AG04449 (cell line): ENCODE measurements around the gene USP7.

Experiments
- CTCF ChIA-PET: fragments of 350-600 bp; formaldehyde crosslinking; extraction: SDS; loops from one replicate; lab custom pipeline; 2021; ENCODE audit warnings: antibody characterized with exemption; lab: Yijun Ruan, JAX
- POLR2A ChIA-PET: fragments of 400-600, 350-600 bp; formaldehyde crosslinking; extraction: SDS; loops from one replicate; lab custom pipeline; 2020; ENCODE audit warnings: antibody characterized with exemption, inconsistent platforms; lab: Yijun Ruan, JAX
- DNase-seq: peaks from one replicate; pipeline ENCODE4 v3.0.0-alpha.2; 2010; ENCODE audit warnings: low read depth, low spot score
- H3K4me3 ChIP-seq: 2 replicates; pipeline ENCODE4 v1.5.1; 2011; ENCODE audit warnings: low read depth, mild to moderate bottlenecking, control low read depth, low read length
- TF ChIP-seq, protein P1 (sequence below): IDR thresholded peaks from one replicate; pipeline ENCODE4 v1.5.1; 2011; ENCODE audit warnings: mild to moderate bottlenecking, moderate library complexity, low read length, control low read depth, inconsistent platforms; ENCODE audit not compliant: insufficient read depth; ENCODE audit errors: missing control alignments

Gene USP7

DNA sequence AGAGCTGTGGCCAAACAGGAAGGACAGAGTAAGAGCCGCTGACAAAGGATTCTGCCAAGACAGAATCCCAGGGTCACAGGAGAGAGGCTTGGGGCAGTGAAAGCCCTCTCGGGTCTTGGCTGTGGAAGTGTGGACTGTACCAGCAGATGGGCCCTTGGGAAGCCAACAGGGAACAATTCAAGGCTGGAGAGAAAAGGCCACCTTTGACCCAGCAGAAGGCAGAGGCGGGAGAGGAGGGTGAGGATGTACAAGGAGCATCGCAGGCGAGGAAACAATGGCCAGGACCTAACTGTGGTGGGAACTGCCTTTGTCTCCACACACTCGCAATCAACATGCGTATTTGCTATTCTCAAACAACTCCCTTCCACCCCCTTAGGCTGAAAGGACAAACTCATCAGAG is 110.6 kb downstream of the USP7 start:
- ChIA-PET POLR2A (no interaction called here), CTCF (interaction anchor here (0.7 to 1.1 kb wide), 2 partner anchors 27 to 282 kb away, joined by 3 to 4 read pairs; no protein-coding TSS in a partner anchor)
- TF ChIP-seq, protein P1, sequence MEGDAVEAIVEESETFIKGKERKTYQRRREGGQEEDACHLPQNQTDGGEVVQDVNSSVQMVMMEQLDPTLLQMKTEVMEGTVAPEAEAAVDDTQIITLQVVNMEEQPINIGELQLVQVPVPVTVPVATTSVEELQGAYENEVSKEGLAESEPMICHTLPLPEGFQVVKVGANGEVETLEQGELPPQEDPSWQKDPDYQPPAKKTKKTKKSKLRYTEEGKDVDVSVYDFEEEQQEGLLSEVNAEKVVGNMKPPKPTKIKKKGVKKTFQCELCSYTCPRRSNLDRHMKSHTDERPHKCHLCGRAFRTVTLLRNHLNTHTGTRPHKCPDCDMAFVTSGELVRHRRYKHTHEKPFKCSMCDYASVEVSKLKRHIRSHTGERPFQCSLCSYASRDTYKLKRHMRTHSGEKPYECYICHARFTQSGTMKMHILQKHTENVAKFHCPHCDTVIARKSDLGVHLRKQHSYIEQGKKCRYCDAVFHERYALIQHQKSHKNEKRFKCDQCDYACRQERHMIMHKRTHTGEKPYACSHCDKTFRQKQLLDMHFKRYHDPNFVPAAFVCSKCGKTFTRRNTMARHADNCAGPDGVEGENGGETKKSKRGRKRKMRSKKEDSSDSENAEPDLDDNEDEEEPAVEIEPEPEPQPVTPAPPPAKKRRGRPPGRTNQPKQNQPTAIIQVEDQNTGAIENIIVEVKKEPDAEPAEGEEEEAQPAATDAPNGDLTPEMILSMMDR, result no peak
- no peak overlapping the region for H3K4me3 ChIP-seq
- DNase-seq, result no peak

DNA sequence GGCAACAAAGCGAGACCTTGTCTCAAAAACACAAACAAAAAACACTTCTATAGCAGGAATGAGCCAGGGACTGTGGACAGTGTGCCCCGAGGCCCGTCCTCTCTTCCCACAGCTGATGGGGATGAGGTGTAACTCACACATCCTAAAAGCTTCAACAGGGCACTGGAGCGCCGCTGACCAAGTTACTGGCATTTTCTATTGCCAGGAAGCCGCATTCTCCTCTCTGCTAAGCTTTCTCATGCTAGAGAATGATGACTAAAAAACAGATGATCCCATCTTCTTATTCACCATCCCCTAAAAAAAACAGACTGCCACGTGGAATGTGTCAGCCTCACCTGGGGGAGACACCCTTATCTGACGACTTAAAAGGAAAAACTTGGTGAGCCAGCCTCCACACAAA is 111.2 kb downstream of the USP7 start:
- no peak for DNase-seq
- CTCF ChIA-PET, result interaction anchor here (1.1 kb wide), 1 partner anchor 282 kb away, joined by 3 read pairs; no protein-coding TSS in a partner anchor
- H3K4me3 ChIP-seq, result no peak overlapping the region
- TF ChIP-seq, protein P1, result no peak
- POLR2A ChIA-PET, result no interaction called here

DNA sequence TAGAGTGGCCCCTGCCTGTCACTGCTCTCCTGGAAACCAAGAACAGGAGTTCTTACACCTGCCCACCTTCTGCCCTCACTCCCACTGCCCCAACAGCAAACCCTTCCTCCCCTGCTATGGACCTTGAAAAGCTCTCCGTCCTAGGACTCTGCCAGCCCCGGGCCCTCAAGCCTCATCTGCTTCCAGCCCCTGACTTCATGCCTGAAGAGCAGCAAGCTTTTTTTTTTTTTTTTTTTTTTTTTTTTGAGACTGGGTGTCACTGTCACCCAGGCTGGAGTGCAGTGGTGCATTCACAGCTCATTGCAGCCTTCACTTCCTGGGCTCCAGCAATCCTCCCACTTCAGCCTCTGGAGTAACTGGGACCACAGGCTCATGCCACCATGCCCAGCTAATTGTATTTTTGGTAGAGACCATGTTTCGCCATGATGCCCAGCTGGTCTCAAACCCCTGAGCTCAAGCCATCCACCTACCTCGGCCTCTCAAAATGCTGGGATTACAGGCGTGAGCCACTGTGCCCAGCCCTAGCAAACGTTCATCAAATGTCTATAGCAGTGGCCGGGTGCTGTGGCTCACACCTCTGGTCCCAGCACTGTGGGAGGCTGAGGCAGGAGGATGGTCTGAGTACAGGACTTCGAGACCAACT is 111.8 kb downstream of the USP7 start:
- TF ChIP-seq, protein P1, result no peak
- ChIA-PET CTCF (interaction anchor here (1.0 kb wide), 1 partner anchor 29 kb away, joined by 5 read pairs; no protein-coding TSS in a partner anchor), POLR2A (interaction anchor here (0.6 to 0.8 kb wide), 2 partner anchors 17 to 21 kb away, joined by 3 read pairs; partner anchors contain the start of gene CARHSP1)
- DNase-seq, result no peak
- H3K4me3 ChIP-seq, result no peak overlapping the region

DNA sequence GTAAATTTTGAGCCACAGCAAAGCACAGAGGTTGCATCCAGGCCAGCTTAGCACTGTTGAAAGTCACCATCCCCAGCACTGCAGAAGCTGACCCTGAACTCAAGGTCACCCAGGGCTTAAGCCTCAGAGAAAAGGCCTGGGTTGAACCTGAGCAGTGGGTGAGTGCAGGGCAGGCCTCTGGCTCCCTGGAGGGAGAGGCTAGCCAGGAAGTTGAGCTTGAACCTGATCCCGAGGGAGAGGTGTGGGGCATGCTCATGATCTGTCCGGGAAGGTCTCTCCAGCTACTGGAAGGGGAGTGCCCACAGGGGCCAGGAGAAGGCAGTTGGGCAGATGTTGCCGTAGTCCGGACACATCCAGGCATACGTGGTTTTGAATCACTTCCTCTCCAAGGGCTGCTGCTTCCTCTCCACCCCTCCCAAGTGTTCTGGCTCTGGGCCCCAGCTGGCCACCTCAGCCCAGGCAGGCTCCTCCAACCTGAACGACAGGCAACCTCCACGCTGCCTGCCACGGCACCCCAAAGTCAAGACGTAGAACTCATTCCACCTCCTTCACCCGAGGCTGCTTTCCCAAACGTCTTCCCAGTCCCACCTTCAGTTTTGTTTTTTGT is 113.3 kb downstream of the USP7 start:
- DNase-seq, result no peak
- TF ChIP-seq, protein P1, result no peak
- ChIA-PET CTCF (interaction anchor here (2.7 kb wide), 1 partner anchor 30 kb away, joined by 9 read pairs; no protein-coding TSS in a partner anchor), POLR2A (interaction anchor here (1.1 to 1.5 kb wide), 2 partner anchors 18 to 28 kb away, joined by 5 read pairs; partner anchors contain the start of gene CARHSP1)
- H3K4me3 ChIP-seq, result no peak overlapping the region

DNA sequence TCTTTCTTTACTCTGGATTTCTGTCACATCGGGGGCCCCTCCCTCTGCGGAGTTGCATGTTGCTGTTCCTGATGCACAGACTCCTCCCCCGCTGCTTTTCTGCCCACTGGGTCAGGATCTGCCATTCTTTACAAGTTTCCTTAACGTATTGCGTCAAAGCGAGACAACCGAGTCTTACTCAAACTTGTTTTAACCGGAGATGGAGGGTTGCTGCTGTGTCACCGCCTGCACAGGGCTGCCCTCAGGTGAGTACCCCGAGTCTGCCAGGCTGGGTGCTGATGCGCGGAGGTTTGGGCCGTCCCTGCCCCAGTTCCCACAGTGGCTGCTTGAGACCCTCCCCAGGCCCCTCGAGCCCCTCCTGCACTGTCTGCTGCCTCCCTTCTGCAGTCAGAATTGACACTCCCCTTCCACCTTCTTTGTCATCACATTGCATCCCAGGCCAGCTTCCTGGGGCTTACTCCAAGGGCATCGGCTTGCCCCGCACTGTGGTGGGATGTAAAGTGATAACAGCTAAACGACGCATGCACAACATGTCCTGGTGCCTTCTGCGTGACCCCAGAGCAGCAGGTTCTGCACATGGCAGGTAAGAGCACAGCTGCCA is 114.2 kb downstream of the USP7 start:
- ChIA-PET CTCF (interaction anchor here (2.7 kb wide), 1 partner anchor 31 kb away, joined by 9 read pairs; no protein-coding TSS in a partner anchor), POLR2A (interaction anchor here (1.1 to 1.5 kb wide), 3 partner anchors 19 to 29 kb away, joined by 5 to 7 read pairs (median 5); partner anchors contain the start of gene CARHSP1)
- TF ChIP-seq, protein P1, result no peak
- no peak overlapping the region for H3K4me3 ChIP-seq
- DNase-seq, result no peak
